22Rv1 (cell line): Measurements from ENCODE around the gene C3orf20.

Experiments
- ZFX ChIP-seq: fragments of 450-650 bp; IDR thresholded peaks from 2 replicates; pipeline ENCODE4 v1.6.1; 2017; ENCODE audit warnings: antibody characterized with exemption, borderline replicate concordance
- TF ChIP-seq, protein P1 (sequence below): fragments of 450-650 bp; IDR thresholded peaks from 2 replicates; pipeline ENCODE4 v1.5.1; 2017; ENCODE audit warnings: mild to moderate bottlenecking

DNA sequence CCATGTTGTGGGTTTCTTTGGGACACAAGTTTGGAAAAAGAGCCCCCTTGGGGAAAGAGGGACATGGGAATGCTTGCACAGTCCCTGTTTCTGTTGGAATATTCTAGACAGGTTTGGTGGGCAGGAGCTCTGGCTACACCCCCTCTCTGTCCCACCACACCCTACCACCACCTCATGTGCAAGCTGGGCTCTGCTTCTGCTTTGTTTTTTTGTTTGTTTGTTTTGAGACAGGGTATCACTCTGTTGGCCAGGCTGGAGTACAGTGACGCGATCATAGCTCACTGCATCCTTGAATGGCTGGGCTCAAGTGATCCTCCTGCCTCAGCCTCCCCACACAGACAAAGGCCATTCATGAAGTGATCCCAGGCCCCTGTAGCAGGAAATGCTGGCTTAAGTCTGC is 86.9 kb downstream of the C3orf20 start:
- TF ChIP-seq, protein P1, sequence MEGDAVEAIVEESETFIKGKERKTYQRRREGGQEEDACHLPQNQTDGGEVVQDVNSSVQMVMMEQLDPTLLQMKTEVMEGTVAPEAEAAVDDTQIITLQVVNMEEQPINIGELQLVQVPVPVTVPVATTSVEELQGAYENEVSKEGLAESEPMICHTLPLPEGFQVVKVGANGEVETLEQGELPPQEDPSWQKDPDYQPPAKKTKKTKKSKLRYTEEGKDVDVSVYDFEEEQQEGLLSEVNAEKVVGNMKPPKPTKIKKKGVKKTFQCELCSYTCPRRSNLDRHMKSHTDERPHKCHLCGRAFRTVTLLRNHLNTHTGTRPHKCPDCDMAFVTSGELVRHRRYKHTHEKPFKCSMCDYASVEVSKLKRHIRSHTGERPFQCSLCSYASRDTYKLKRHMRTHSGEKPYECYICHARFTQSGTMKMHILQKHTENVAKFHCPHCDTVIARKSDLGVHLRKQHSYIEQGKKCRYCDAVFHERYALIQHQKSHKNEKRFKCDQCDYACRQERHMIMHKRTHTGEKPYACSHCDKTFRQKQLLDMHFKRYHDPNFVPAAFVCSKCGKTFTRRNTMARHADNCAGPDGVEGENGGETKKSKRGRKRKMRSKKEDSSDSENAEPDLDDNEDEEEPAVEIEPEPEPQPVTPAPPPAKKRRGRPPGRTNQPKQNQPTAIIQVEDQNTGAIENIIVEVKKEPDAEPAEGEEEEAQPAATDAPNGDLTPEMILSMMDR: no peak
- no peak for TF ChIP-seq ZFX
